Heart right ventricle (tissue), 16 donors: ENCODE data around the gene P2RX3. TPM values are rescaled to one million over a fixed set of nuclear protein-coding genes. Genes with fewer than 3 reads are reported as not detected.

Experiments
- ATAC-seq, 8 donors: fragments of 200-7000 bp; cut with Tn5 transposase; one replicate each; pipeline ENCODE4 v1.9.1; 2020; ENCODE audit warnings: mild to moderate bottlenecking in 8 of 8, moderate library complexity in 8 of 8, moderate number of reproducible peaks in 1 of 8
- DNase-seq, 2 donors: peaks; one replicate each; pipeline ENCODE4 v3.0.0-alpha.2; 2020
- H3K27ac ChIP-seq, 10 donors: fragments of 200-600 bp; sonication (generic) in 2 of 10; one replicate each; pipeline versions ENCODE4 v1.5.0 to v1.8.0; 2020 to 2022; ENCODE audit warnings: mild to moderate bottlenecking in 3 of 10
- H3K27me3 ChIP-seq, 7 donors: fragments of 200-600 bp; one replicate each; pipeline ENCODE4 v1.8.0; 2021 to 2022; ENCODE audit warnings: mild to moderate bottlenecking in 2 of 7
- H3K36me3 ChIP-seq, 9 donors: fragments of 200-600 bp; sonication (generic) in 1 of 9; one replicate each; pipeline versions ENCODE4 v1.5.0 to v1.8.0; 2020 to 2022; ENCODE audit warnings: mild to moderate bottlenecking in 2 of 9
- H3K4me1 ChIP-seq, 9 donors: fragments of 200-600 bp; sonication (generic) in 1 of 9; one replicate each; pipeline versions ENCODE4 v1.5.0 to v1.8.0; 2020 to 2022; ENCODE audit warnings: mild to moderate bottlenecking in 4 of 9
- H3K4me3 ChIP-seq, 10 donors: fragments of 200-600 bp; sonication (generic) in 2 of 10; one replicate each; pipeline versions ENCODE4 v1.5.0 to v1.8.0; 2020 to 2022; ENCODE audit warnings: mild to moderate bottlenecking in 7 of 10, moderate library complexity in 2 of 10
- H3K9me3 ChIP-seq, 11 donors: fragments of 200-600 bp in 10 of 11; sonication (generic) in 2 of 11; one replicate each; pipeline versions ENCODE4 v1.5.0 to v1.8.0; 2013 to 2022; ENCODE audit warnings: mild to moderate bottlenecking in 2 of 11, control low read depth in 1 of 11, moderate library complexity in 1 of 11
- CTCF ChIP-seq, 9 donors: fragments of 200-600 bp; sonication (generic) in 2 of 9; IDR thresholded peaks; one replicate each; pipeline versions ENCODE4 v1.5.0 to v1.8.0; 2021 to 2022; ENCODE audit warnings: antibody characterized with exemption in 9 of 9, mild to moderate bottlenecking in 5 of 9, moderate library complexity in 1 of 9
- WGBS, 2 donors: extraction: QIAGEN DNeasy Blood & Tissue Kit; methylation state at CpG; one replicate each; pipeline ENCODE4 v1.1.7; 2013; ENCODE audit warnings: inconsistent platforms in 1 of 2; 5-methylcytosine and 5-hydroxymethylcytosine counted together
- intact Hi-C, 10 donors: fragments of 100-400 bp; cut with DNase I; formaldehyde crosslinking; loops; one replicate each; pipeline versions ENCODE4 v1.11.1 to v1.14.2; 2022
- polyA plus RNA-seq, 2 donors: library from polyadenylated mRNA; stranded (reverse); fragments of 200-250 nt; gene quantifications; one replicate each; pipeline ENCODE4 v1.2.3, GENCODE V29; 2013
- total RNA-seq, 10 donors: library from RNA; stranded (reverse); fragmentation: NEBNext Ultra II Directional in 3 of 10; extraction: Animal tissue kit (Norgen Biotek cat#: 25700) in 3 of 10; gene quantifications; one replicate each; pipeline versions ENCODE4 v1.2.1 to v1.2.4, GENCODE V29; 2021 to 2023
- donor health status: Arrhythmogenic right ventricular cardiomyopathy.
- donor health status: ischemic (EF 13 %, LVEDD 7.1; RV severe dilation, severe dysfunction).
- donor health status: healthy with polysubstance abuse.
- donor health status: DM: no; HTN: yes; CAD: no.
- donor health status: DM: no; HTN: no; CAD: no.
- donor health status: ischemic (EF 25% LVEDD 6.9; RV normal size, moderate dysfunction).
- donor health status: ischemic (EF 25% LVEDD 5.7; RV mildly dilated, moderate dysfunction).
- donor health status: healthy.
- donor health status: DM: yes; HTN: yes; CAD: no.
- donor health status: Ischemic cardiomyopathy.
- donor health status: ischemic (EF 35%, LVEDD 5.7; RV mildly dilated, moderate dysfunction).
- donor health status: nonischemic (EF 11% LVEDD 7.7; RV severe dilation, severe dysfunction).
- donor health status: DM: yes; HTN: yes; CAD: no.
- donor health status: PGD.
- donor health status: ischemic (EF 29% LVEDD 5.4; RV normal size, mild dysfunction).
- donor health status: nonischemic (EF 23%, LVEDD 6.1; RV moderate dilation, normal function).

Gene P2RX3
- total and polyA plus RNA-seq, 12 donors = 0.32 to 5.1 (median 1.4) TPM

GRCh38 chr11:57356268-57356667 lies 18.1 kb downstream of the P2RX3 start:
- WGBS, 2 donors = 74 to 78% methylated on average over 9 of the region's 9 CpGs
- ATAC-seq = no peak

GRCh38 chr11:57357310-57357709 lies 19.2 kb downstream of the P2RX3 start:
- Histone ChIP-seq H3K36me3 (no peaks in the 10 kb centered on the region), H3K27ac (peak overlapping the region in 6 of 10 donors; percentile 0 to 76 (median 46)), H3K4me1 (peaks cover 0 to 34% (median 12%) of the 10 kb centered on the region in 9 donors), H3K9me3 (no peaks in the 10 kb centered on the region), H3K4me3 (no peak overlapping the region), H3K27me3 (no peaks in the 10 kb centered on the region)
- intact Hi-C loops = loop anchor here in 2 of 10 donors (5.0 to 10.0 kb wide), 2 partner anchors 50 to 97 kb away; no protein-coding TSS in a partner anchor
- DNase-seq = no peak
- no peak for ATAC-seq
- TF ChIP-seq CTCF (IDR thresholded peaks at IDR 0.05) = no peak
- WGBS, 2 donors = 87% methylated on average over 3 of the region's 3 CpGs

More at GRCh38 chr11:57356268-57356667, 18.1 kb downstream of the P2RX3 start:
- Histone ChIP-seq H3K36me3 (no peaks in the 10 kb centered on the region), H3K27ac (no peak overlapping the region), H3K9me3 (peaks cover 0 to 7% (median 0%) of the 10 kb centered on the region in 11 donors), H3K4me3 (no peak overlapping the region), H3K4me1 (peaks cover 0 to 34% (median 12%) of the 10 kb centered on the region in 9 donors), H3K27me3 (no peaks in the 10 kb centered on the region)
- intact Hi-C loops = loop anchor here in 2 of 10 donors (5.0 to 10.0 kb wide), 2 partner anchors 51 to 99 kb away; no protein-coding TSS in a partner anchor
- no peak for DNase-seq
- TF ChIP-seq CTCF (IDR thresholded peaks at IDR 0.05) = no peak

GRCh38 chr11:57357856-57358255 lies 19.7 kb downstream of the P2RX3 start:
- Histone ChIP-seq H3K27ac (peak overlapping the region in 7 of 10 donors; percentile 0 to 76 (median 41)), H3K4me1 (peaks cover 0 to 34% (median 12%) of the 10 kb centered on the region in 9 donors), H3K9me3 (no peaks in the 10 kb centered on the region), H3K4me3 (no peak overlapping the region), H3K27me3 (no peaks in the 10 kb centered on the region), H3K36me3 (no peaks in the 10 kb centered on the region)
- no peak for TF ChIP-seq CTCF (IDR thresholded peaks at IDR 0.05)
- intact Hi-C loops = loop anchor here in 2 of 10 donors (5.0 to 10.0 kb wide), 2 partner anchors 49 to 97 kb away; no protein-coding TSS in a partner anchor
- ATAC-seq (peak in 2 of 8 donors; percentile 30 to 42), DNase-seq (no peak)
- 28 to 29% methylated on average over 6 of the region's 6 CpGs for WGBS, 2 donors

GRCh38 chr11:57358543-57358961 lies 20.4 kb downstream of the P2RX3 start:
- ATAC-seq (peak in 7 of 8 donors; percentile 47 to 88 (median 79)), DNase-seq (peak in 1 of 2 donors; percentile 20)
- Histone ChIP-seq H3K27me3 (no peaks in the 10 kb centered on the region), H3K4me1 (peaks cover 0 to 35% (median 12%) of the 10 kb centered on the region in 9 donors), H3K27ac (peak overlapping the region in 5 of 10 donors; percentile 22 to 76 (median 50)), H3K9me3 (no peaks in the 10 kb centered on the region), H3K36me3 (no peaks in the 10 kb centered on the region), H3K4me3 (no peak overlapping the region)
- intact Hi-C loops = loop anchor here in 2 of 10 donors (5.0 to 10.0 kb wide), 2 partner anchors 49 to 96 kb away; no protein-coding TSS in a partner anchor
- WGBS, 2 donors = 71 to 73% methylated on average over 9 of the region's 9 CpGs
- TF ChIP-seq CTCF (IDR thresholded peaks at IDR 0.05) = no peak
